Upper lobe of right lung (tissue), 1 donor: ENCODE data around the gene ZNF416. TPM values are rescaled to one million over a fixed set of nuclear protein-coding genes. Genes with fewer than 3 reads are reported as not detected.

Experiments used
- ATAC-seq: fragments of 200-7000 bp; cut with Tn5 transposase; one replicate; pipeline ENCODE4 v1.9.1; 2020; ENCODE audit warnings: mild to moderate bottlenecking, moderate library complexity
- DNase-seq: peaks from one replicate; pipeline ENCODE4 v3.0.0-alpha.2; 2020
- H3K27ac ChIP-seq: fragments of 200-600 bp; one replicate; pipeline ENCODE4 v1.8.0; 2022
- H3K27me3 ChIP-seq: fragments of 200-600 bp; one replicate; pipeline ENCODE4 v1.8.0; 2022; ENCODE audit warnings: mild to moderate bottlenecking
- H3K36me3 ChIP-seq: fragments of 200-600 bp; one replicate; pipeline ENCODE4 v1.8.0; 2022
- H3K4me1 ChIP-seq: fragments of 200-600 bp; one replicate; pipeline ENCODE4 v1.8.0; 2022
- H3K4me3 ChIP-seq: fragments of 200-600 bp; one replicate; pipeline ENCODE4 v1.8.0; 2022; ENCODE audit warnings: mild to moderate bottlenecking
- H3K9me3 ChIP-seq: fragments of 200-600 bp; one replicate; pipeline ENCODE4 v1.8.0; 2022
- CTCF ChIP-seq: fragments of 200-600 bp; IDR thresholded peaks from one replicate; pipeline ENCODE4 v1.8.0; 2022; ENCODE audit warnings: antibody characterized with exemption
- intact Hi-C: fragments of 100-400 bp; cut with DNase I; formaldehyde crosslinking; loops from one replicate; pipeline ENCODE4 v1.11.0; 2022
- total RNA-seq: library from RNA; stranded (reverse); fragmentation: NEBNext Ultra II Directional; extraction: Animal tissue kit (Norgen Biotek cat#: 25700); gene quantifications from one replicate; pipeline ENCODE4 v1.2.1, GENCODE V29; 2021
- donor health status: DM: no; HTN: yes; CAD: no; lungs with severe emphysema.

ZNF416 gene
- total RNA-seq, 1 donor from 2014 or later: 5.6 TPM

GRCh38 chr19:57583521-57584416, 5.1 kb upstream of the ZNF416 start, which contains the start of gene ZIK1:
Gene ZIK1 (plus strand): TSS chr19:57584145. CDS start chr19:57584357, 212 bp downstream.
- no peaks in the 10 kb centered on the region for H3K27me3 ChIP-seq
- peak within 1 kb of the TSS; percentile 65 for H3K4me3 ChIP-seq
- no peaks in the 10 kb centered on the region for H3K36me3 ChIP-seq
- DNase-seq (peak; percentile 86), ATAC-seq (peak; percentile 93)
- H3K27ac ChIP-seq: peak within 1 kb of the TSS; percentile 33
- peaks cover 25% of the 10 kb centered on the region for H3K9me3 ChIP-seq
- intact Hi-C loops: no loop called here
- peaks cover 14% of the 10 kb centered on the region for H3K4me1 ChIP-seq
- TF ChIP-seq CTCF: no peak

GRCh38 chr19:57583104-57583520, 4.4 kb upstream of the ZNF416 start:
- intact Hi-C loops: no loop called here
- H3K4me1 ChIP-seq: peaks cover 14% of the 10 kb centered on the region
- ATAC-seq: no peak
- H3K36me3 ChIP-seq: no peaks in the 10 kb centered on the region
- H3K27ac ChIP-seq: no peak overlapping the region
- no peak for TF ChIP-seq CTCF
- no peak for DNase-seq
- peaks cover 19% of the 10 kb centered on the region for H3K9me3 ChIP-seq
- peak overlapping the region; percentile 65 for H3K4me3 ChIP-seq
- H3K27me3 ChIP-seq: no peaks in the 10 kb centered on the region

- Histone ChIP-seq H3K36me3 (peaks cover 25% of the 10 kb centered on the region), H3K9me3 (peaks cover 42% of the 10 kb centered on the region), H3K27ac (no peak overlapping the region), H3K4me1 (peaks cover 6% of the 10 kb centered on the region), H3K4me3 (no peak overlapping the region), H3K27me3 (no peaks in the 10 kb centered on the region)
- DNase-seq: no peak
- ATAC-seq: no peak
- intact Hi-C loops: no loop called here
- TF ChIP-seq CTCF: no peak
These were observed 2.0 kb downstream of the ZNF416 start for GRCh38 chr19:57576661-57577060.

GRCh38 chr19:57572415-57572947, 6.2 kb downstream of the ZNF416 start:
- no peak for DNase-seq
- H3K4me3 ChIP-seq: no peak overlapping the region
- H3K36me3 ChIP-seq: peaks cover 25% of the 10 kb centered on the region
- H3K27me3 ChIP-seq: no peaks in the 10 kb centered on the region
- no peak for TF ChIP-seq CTCF
- intact Hi-C loops: no loop called here
- H3K4me1 ChIP-seq: no peaks in the 10 kb centered on the region
- no peak overlapping the region for H3K27ac ChIP-seq
- H3K9me3 ChIP-seq: peaks cover 74% of the 10 kb centered on the region
- no peak for ATAC-seq

GRCh38 chr19:57570707-57571106, 8.0 kb downstream of the ZNF416 start:
- Histone ChIP-seq H3K27me3 (no peaks in the 10 kb centered on the region), H3K27ac (no peak overlapping the region), H3K4me3 (no peak overlapping the region), H3K4me1 (no peaks in the 10 kb centered on the region), H3K9me3 (peaks cover 89% of the 10 kb centered on the region), H3K36me3 (peaks cover 24% of the 10 kb centered on the region)
- TF ChIP-seq CTCF: no peak
- intact Hi-C loops: no loop called here
- DNase-seq (no peak), ATAC-seq (no peak)
